ENCODE measurements around the gene POMGNT2. TPM values are rescaled to one million over a fixed set of nuclear protein-coding genes. Genes with fewer than 3 reads are reported as not detected.
A peak's percentile ranks its signal among the peaks of the same experiment; 100 is the strongest.

Gene POMGNT2
- total RNA-seq, 1 donor from 2014 or later = 14.5 TPM

DNA sequence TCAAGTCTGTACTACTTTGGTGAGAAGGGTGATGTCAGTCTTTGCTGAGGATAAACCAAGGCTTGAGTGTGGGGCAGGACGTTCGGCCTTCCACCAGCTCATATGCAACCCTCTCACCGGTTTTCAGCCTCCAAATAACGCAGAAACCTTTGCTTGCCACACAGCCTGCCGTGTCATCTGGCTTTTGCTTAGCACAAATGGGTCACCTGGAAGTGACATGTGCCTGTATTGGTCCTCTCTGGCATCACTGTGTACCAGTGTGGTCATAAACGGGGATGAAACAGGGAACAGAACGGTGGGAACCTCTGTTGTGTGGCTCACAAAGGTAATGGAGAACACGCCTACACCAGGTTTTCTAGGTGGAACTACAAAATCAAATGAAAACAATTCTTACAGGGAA, 7.1 kb downstream of the POMGNT2 start:
- intact Hi-C loops (cut with DNase I) = no loop called here
- TF ChIP-seq, protein P1, sequence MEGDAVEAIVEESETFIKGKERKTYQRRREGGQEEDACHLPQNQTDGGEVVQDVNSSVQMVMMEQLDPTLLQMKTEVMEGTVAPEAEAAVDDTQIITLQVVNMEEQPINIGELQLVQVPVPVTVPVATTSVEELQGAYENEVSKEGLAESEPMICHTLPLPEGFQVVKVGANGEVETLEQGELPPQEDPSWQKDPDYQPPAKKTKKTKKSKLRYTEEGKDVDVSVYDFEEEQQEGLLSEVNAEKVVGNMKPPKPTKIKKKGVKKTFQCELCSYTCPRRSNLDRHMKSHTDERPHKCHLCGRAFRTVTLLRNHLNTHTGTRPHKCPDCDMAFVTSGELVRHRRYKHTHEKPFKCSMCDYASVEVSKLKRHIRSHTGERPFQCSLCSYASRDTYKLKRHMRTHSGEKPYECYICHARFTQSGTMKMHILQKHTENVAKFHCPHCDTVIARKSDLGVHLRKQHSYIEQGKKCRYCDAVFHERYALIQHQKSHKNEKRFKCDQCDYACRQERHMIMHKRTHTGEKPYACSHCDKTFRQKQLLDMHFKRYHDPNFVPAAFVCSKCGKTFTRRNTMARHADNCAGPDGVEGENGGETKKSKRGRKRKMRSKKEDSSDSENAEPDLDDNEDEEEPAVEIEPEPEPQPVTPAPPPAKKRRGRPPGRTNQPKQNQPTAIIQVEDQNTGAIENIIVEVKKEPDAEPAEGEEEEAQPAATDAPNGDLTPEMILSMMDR (IDR thresholded peaks at IDR 0.05) = no peak
- no peak for DNase-seq (ENCODE audit: low spot score in 2 of 2)
- no peak overlapping the region for H3K4me3 ChIP-seq
- no peaks in the 10 kb centered on the region for H3K27me3 ChIP-seq
- H3K27ac ChIP-seq = no peak overlapping the region
- H3K4me1 ChIP-seq = no peaks in the 10 kb centered on the region
- H3K9me3 ChIP-seq = no peaks in the 10 kb centered on the region
- H3K36me3 ChIP-seq = no peaks in the 10 kb centered on the region

DNA sequence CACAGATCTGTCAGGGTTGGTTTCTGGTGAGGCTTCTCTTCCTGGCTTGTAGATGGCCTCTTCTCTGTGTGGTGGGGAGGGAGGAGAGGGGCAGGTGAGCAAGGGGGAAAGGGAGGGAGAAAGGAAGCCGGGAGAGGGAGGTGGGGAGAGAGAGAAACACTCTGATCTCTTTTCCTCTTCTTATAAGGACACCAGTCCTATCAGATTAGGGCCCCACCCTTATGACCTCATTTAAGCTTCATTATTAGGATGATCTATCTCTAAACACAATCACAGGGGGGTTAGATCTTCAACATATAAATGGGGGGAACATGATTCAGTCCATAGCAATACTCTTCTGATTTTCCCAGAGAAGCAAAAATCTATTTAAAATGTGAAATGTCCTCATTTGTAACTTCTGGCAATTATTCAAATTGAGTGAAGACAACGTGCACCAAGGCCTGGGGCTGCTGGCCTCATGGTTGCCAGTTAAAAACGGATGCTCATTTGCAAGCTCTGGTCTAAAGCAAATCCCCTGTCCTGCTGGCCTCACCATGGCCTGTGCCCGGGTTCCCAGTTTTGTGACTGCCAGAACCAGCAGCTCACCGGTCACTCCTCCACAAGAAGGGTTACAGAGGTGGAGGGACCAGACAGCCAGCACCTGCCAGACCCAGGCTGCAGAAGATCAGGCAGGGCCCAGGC, 8.3 kb downstream of the POMGNT2 start:
- H3K4me1 ChIP-seq = no peaks in the 10 kb centered on the region
- TF ChIP-seq, protein P1 (IDR thresholded peaks at IDR 0.05) = no peak
- intact Hi-C loops (cut with DNase I) = no loop called here
- H3K4me3 ChIP-seq = no peak overlapping the region
- no peaks in the 10 kb centered on the region for H3K36me3 ChIP-seq
- no peaks in the 10 kb centered on the region for H3K27me3 ChIP-seq
- DNase-seq (ENCODE audit: low spot score in 2 of 2) = no peak
- H3K27ac ChIP-seq = no peak overlapping the region
- H3K9me3 ChIP-seq = no peaks in the 10 kb centered on the region

DNA sequence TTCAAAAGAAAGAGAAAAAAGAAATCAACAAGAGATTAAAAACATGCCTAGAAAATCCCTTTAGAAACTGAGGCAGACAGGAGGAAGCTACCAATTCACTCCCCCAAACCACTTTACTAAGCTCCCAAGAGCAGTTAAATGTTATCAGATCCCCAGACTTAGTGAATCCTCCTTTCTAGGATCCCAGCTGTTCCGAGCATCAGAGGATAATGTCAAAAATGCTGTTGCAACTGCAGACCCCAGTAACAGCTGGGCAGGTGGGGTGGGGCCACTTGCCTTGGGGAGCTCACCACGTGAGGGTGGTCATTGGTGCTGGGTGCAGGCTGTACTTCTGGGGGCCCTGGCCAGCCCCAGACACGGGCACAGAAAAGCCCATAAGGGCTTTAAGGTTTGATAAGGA, 9.1 kb downstream of the POMGNT2 start:
- Histone ChIP-seq H3K9me3 (no peaks in the 10 kb centered on the region), H3K27ac (no peak overlapping the region), H3K4me3 (no peak overlapping the region), H3K4me1 (no peaks in the 10 kb centered on the region), H3K36me3 (no peaks in the 10 kb centered on the region), H3K27me3 (no peaks in the 10 kb centered on the region)
- intact Hi-C loops (cut with DNase I) = no loop called here
- DNase-seq (ENCODE audit: low spot score in 2 of 2) = peak in 1 of 2 donors; percentile 35
- TF ChIP-seq, protein P1 (IDR thresholded peaks at IDR 0.05) = no peak

DNA sequence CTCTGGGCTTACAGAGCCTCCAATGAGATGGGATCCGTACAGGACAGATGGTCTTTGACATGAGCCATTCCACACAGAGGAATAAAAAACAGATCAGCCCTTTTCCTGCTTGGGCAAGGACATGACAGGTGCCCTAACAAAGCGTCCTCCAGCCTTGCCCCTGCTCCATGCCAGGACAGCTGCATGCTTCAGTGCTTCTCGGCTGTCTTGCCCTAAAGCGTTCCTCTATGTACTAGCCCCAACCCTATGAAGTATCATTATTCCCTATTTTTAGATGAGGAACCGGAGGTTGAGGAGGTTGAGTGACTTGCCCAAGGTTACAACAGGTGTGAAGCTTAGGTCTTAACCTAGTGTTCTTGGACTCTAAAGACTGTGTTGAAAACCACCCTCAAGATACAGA, 10.5 kb downstream of the POMGNT2 start:
- H3K4me3 ChIP-seq = no peak overlapping the region

DNA sequence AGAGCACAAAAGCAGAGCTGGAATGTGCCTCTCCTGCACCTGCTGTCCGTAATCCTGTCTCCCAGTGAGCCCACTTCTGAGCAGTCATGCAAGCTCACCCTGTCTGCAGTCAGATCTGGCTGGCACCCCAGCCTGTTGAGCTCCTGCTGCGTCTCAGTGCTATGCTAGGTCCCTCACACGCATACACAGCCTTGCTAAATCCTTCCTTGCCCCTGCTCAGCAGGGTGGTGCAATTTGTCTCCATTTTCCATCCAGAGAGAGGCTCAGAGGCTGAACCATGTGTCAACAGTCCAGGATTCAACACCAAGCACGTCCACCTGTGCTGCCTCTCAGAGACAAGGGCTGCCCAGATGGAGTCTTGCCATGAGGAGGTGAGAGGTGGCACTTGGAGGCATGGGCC, 11.0 kb downstream of the POMGNT2 start:
- intact Hi-C loops (cut with DNase I) = no loop called here
- TF ChIP-seq, protein P1 (IDR thresholded peaks at IDR 0.05) = no peak
- Histone ChIP-seq H3K4me1 (no peaks in the 10 kb centered on the region), H3K4me3 (no peak overlapping the region), H3K9me3 (no peaks in the 10 kb centered on the region), H3K27ac (no peak overlapping the region), H3K27me3 (no peaks in the 10 kb centered on the region), H3K36me3 (no peaks in the 10 kb centered on the region)
- peak in 1 of 2 donors; percentile 30 for DNase-seq (ENCODE audit: low spot score in 2 of 2)

More for the DNA sequence above, 10.5 kb downstream of the POMGNT2 start:
- intact Hi-C loops (cut with DNase I) = no loop called here
- H3K9me3 ChIP-seq = no peaks in the 10 kb centered on the region
- no peak overlapping the region for H3K27ac ChIP-seq
- TF ChIP-seq, protein P1 (IDR thresholded peaks at IDR 0.05) = no peak
- H3K36me3 ChIP-seq = no peaks in the 10 kb centered on the region
- no peaks in the 10 kb centered on the region for H3K4me1 ChIP-seq
- DNase-seq (ENCODE audit: low spot score in 2 of 2) = peak in 1 of 2 donors; percentile 9
- no peaks in the 10 kb centered on the region for H3K27me3 ChIP-seq

Measured in ascending aorta (tissue), 2 donors.